OCI-LY3 (cell line): ENCODE measurements around the gene PROCR.

ENCODE experiments used
- H2AFZ ChIP-seq: fragments of 200-600, 300-600 bp; shearing (Covaris generic); 2 replicates; pipeline ENCODE4 v1.6.0; 2014; ENCODE audit warnings: antibody characterized with exemption, low read depth, low read length
- H3K27ac ChIP-seq: fragments of 200-600, 300-600 bp; sonication (generic); 2 replicates; pipeline ENCODE4 v1.5.1; 2014; ENCODE audit warnings: mild to moderate bottlenecking, low read length, moderate library complexity, mixed read lengths
- H3K27me3 ChIP-seq: fragments of 200-600, 300-600 bp; sonication (generic); 2 replicates; pipeline ENCODE4 v1.6.1; 2014; ENCODE audit warnings: low read depth, low read length, mixed read lengths
- H3K36me3 ChIP-seq: fragments of 200-600, 300-600 bp; sonication (generic); replicated peaks from 2 replicates; pipeline ENCODE3; 2014; ENCODE audit warnings: low read depth, low read length, mixed read lengths
- H3K4me1 ChIP-seq: fragments of 300-600, 200-600 bp; sonication (generic); 2 replicates; pipeline ENCODE4 v1.6.1; 2014; ENCODE audit warnings: low read length, mixed read lengths
- H3K4me2 ChIP-seq: fragments of 200-600, 300-600 bp; sonication (generic); 2 replicates; pipeline ENCODE4 v1.6.1; 2014; ENCODE audit warnings: low read length, mixed read lengths
- H3K4me3 ChIP-seq: fragments of 300-600, 200-600 bp; sonication (generic); 2 replicates; pipeline ENCODE4 v1.5.1; 2014; ENCODE audit warnings: antibody characterized with exemption, mild to moderate bottlenecking, low read length, moderate library complexity
- H3K79me2 ChIP-seq: fragments of 300-600, 200-600 bp; shearing (Covaris generic); 2 replicates; pipeline ENCODE4 v1.6.1; 2014; ENCODE audit warnings: mild to moderate bottlenecking, low read length, mixed read lengths
- H3K9ac ChIP-seq: fragments of 300-600, 200-600 bp; shearing (Covaris generic); 2 replicates; pipeline ENCODE4 v1.6.0; 2014; ENCODE audit warnings: mild to moderate bottlenecking, low read length, moderate library complexity
- H3K9me3 ChIP-seq: fragments of 200-600, 300-600 bp; shearing (Covaris generic); 2 replicates; pipeline ENCODE4 v1.6.1; 2014; ENCODE audit warnings: low read length, mixed read lengths; ENCODE audit not compliant: insufficient read depth
- H4K20me1 ChIP-seq: fragments of 200-600, 300-600 bp; sonication (generic); 2 replicates; pipeline ENCODE4 v1.6.1; 2016; ENCODE audit warnings: low read length, mixed read lengths; ENCODE audit not compliant: insufficient read depth
- EZH2phosphoT487 ChIP-seq: fragments of 200-600 bp; shearing (Covaris generic); IDR thresholded peaks from 2 replicates; pipeline ENCODE4 v1.6.1; 2018; ENCODE audit warnings: antibody characterized with exemption, mixed run types, low read depth
- TF ChIP-seq, protein P1 (sequence below): fragments of 200-600, 300-600 bp; sonication (generic); IDR thresholded peaks from 2 replicates; pipeline ENCODE4 v1.5.1; 2014; ENCODE audit warnings: antibody characterized with exemption, low read length, low read depth

The PROCR gene

DNA sequence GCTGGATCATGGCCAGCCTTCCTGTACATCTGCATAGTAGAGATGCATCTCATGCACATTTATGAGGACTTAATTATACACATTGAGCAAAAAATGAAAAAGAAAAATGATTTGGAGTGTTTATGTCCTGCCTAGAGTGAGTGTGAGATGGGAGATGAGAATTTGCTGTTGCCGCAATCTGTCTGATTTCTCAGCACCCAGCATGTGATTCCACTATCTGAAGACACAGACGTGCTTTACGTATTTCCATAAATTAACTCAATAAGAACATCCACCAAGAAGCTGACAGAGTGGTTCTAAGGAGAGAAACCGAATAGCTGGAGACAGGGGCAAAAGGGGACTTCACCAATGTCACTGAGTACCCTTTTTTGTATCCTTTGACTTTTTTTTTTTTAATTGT, 39.9 kb upstream of the PROCR start:
- peaks cover 40% of the 10 kb centered on the region for H3K36me3 ChIP-seq
- TF ChIP-seq, protein P1, sequence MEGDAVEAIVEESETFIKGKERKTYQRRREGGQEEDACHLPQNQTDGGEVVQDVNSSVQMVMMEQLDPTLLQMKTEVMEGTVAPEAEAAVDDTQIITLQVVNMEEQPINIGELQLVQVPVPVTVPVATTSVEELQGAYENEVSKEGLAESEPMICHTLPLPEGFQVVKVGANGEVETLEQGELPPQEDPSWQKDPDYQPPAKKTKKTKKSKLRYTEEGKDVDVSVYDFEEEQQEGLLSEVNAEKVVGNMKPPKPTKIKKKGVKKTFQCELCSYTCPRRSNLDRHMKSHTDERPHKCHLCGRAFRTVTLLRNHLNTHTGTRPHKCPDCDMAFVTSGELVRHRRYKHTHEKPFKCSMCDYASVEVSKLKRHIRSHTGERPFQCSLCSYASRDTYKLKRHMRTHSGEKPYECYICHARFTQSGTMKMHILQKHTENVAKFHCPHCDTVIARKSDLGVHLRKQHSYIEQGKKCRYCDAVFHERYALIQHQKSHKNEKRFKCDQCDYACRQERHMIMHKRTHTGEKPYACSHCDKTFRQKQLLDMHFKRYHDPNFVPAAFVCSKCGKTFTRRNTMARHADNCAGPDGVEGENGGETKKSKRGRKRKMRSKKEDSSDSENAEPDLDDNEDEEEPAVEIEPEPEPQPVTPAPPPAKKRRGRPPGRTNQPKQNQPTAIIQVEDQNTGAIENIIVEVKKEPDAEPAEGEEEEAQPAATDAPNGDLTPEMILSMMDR = no peak
- TF ChIP-seq EZH2phosphoT487 = no peak
- H3K4me2 ChIP-seq = no peak overlapping the region
- H4K20me1 ChIP-seq = no peaks in the 10 kb centered on the region
- H3K79me2 ChIP-seq = no peaks in the 10 kb centered on the region
- H3K27ac ChIP-seq = no peak overlapping the region
- H3K9me3 ChIP-seq = no peaks in the 10 kb centered on the region
- no peaks in the 10 kb centered on the region for H3K4me1 ChIP-seq
- no peak overlapping the region for H3K9ac ChIP-seq
- no peaks in the 10 kb centered on the region for H3K27me3 ChIP-seq
- no peak overlapping the region for H3K4me3 ChIP-seq
- no peak overlapping the region for H2AFZ ChIP-seq

DNA sequence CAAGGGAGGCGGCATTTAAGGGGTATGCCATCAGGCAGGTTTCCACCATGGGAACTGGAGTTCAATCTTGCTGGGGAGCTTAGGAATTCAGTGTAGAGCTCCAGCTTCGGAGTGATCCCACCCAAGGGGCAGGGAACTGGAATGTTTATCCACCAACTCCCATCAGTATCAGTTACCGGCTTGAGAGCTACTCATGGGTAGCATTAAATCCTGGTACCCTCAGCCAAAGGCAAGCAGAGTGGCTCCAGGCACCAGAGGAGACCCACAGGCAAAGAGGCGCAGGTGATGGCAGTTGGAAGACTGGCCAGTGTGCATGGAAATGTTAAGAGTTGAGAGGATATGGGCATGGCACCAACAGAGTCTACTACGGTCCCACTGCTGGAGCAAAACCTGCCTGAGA, 38.8 kb upstream of the PROCR start:
- Histone ChIP-seq H3K4me3 (no peak overlapping the region), H3K9me3 (no peaks in the 10 kb centered on the region), H4K20me1 (no peaks in the 10 kb centered on the region), H3K4me2 (no peak overlapping the region), H2AFZ (no peak overlapping the region), H3K4me1 (no peaks in the 10 kb centered on the region), H3K27me3 (no peaks in the 10 kb centered on the region), H3K79me2 (no peaks in the 10 kb centered on the region), H3K9ac (no peak overlapping the region), H3K27ac (no peak overlapping the region), H3K36me3 (peaks cover 38% of the 10 kb centered on the region)
- no peak for TF ChIP-seq EZH2phosphoT487
- TF ChIP-seq, protein P1 = no peak

DNA sequence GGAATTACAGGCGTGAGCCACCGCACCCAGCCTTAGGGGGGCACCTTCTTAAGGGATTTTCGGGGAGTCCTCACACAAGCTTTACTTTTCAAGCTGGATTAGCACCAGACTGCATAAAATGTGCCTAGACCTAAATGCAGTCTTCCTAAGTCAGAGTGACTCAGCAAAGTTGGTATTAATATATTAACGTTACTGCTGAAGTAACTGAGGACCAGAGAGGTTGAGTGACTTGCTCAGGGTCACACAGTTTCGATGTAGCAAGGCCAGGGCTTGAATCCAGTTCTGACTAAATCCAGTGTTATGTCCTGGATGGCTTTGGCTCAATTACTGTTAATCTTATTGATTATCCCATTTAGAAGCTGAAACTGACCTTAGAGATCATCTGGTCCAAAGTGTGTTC, 38.1 kb upstream of the PROCR start:
- H3K36me3 ChIP-seq = peaks cover 38% of the 10 kb centered on the region

DNA sequence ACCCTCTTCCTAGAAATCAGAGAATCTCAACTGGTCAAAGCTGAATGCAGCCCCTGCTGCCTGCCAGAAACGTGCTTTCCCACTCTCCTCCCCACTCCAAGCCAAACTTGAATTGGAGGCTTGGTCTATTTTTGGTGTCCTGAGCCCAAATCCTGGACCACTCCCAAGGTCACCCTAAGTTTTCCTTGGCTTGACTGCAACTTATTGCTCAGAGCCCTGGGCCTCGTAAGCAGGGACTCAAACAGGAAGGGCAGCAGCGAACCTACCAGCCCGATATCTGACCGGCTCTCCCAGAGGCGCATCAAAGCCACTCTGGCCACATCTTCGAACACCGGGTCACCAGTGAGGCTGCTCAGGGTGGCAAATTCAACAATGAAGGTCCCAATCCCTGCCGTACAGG, 37.4 kb upstream of the PROCR start:
- Histone ChIP-seq H3K9me3 (no peaks in the 10 kb centered on the region), H3K27me3 (no peaks in the 10 kb centered on the region), H3K4me1 (no peaks in the 10 kb centered on the region), H3K36me3 (peaks cover 38% of the 10 kb centered on the region), H2AFZ (no peak overlapping the region), H4K20me1 (no peaks in the 10 kb centered on the region), H3K4me2 (no peak overlapping the region), H3K79me2 (no peaks in the 10 kb centered on the region), H3K27ac (no peak overlapping the region), H3K9ac (no peak overlapping the region), H3K4me3 (no peak overlapping the region)
- no peak for TF ChIP-seq EZH2phosphoT487
- TF ChIP-seq, protein P1 = no peak

More for the DNA sequence above, 38.1 kb upstream of the PROCR start:
- H2AFZ ChIP-seq = no peak overlapping the region
- H3K9me3 ChIP-seq = no peaks in the 10 kb centered on the region
- TF ChIP-seq, protein P1 = no peak
- TF ChIP-seq EZH2phosphoT487 = no peak
- H3K27ac ChIP-seq = no peak overlapping the region
- H3K79me2 ChIP-seq = no peaks in the 10 kb centered on the region
- no peak overlapping the region for H3K9ac ChIP-seq
- H3K4me2 ChIP-seq = no peak overlapping the region
- no peaks in the 10 kb centered on the region for H3K27me3 ChIP-seq
- H4K20me1 ChIP-seq = no peaks in the 10 kb centered on the region
- no peaks in the 10 kb centered on the region for H3K4me1 ChIP-seq
- no peak overlapping the region for H3K4me3 ChIP-seq
